ENCODE results near the gene VWA3A. TPM values are rescaled to one million over a fixed set of nuclear protein-coding genes. Genes with fewer than 3 reads are reported as not detected.

The VWA3A gene
- polyA plus RNA-seq, 2 of the 4 experiments (the other 2 are of a cell fraction), result 0.17 TPM; not detected in 1

- CTCF ChIA-PET, result interaction anchor here (0.7 to 3.1 kb wide), 4 partner anchors 9 to 983 kb away, joined by 3 to 9 read pairs (median 5); no protein-coding TSS in a partner anchor
- H3K27ac ChIP-seq, result no peak overlapping the region
- ATAC-seq, result no peak; a peak in 1 of 6 replicates
These were observed 55.5 kb downstream of the VWA3A start for GRCh38 chr16:22147853-22148252.

GRCh38 chr16:22151246-22151998, 59.1 kb downstream of the VWA3A start:
- ChIA-PET CTCF (interaction anchor here (0.7 to 1.2 kb wide), 3 partner anchors 8 to 167 kb away, joined by 3 to 4 read pairs (median 3); no protein-coding TSS in a partner anchor), POLR2A (no interaction called here)
- Histone ChIP-seq H3K4me3 (no peak overlapping the region), H3K4me2 (no peak overlapping the region), H3K27ac (no peak overlapping the region), H3K4me1 (no peaks in the 10 kb centered on the region), H3K9me3 (no peaks in the 10 kb centered on the region)
- DNase-seq (ENCODE audit: low read depth in 1 of 2, low spot score in 1 of 2) (no peak), FAIRE-seq (no peak), ATAC-seq (no peak)
- 57% methylated on average over 7 of the region's 7 CpGs for WGBS (ENCODE audit: missing lambda C conversion rate)
- TF ChIP-seq CTCF (IDR thresholded peaks at IDR 0.05) (no peak), ZFP36 (IDR thresholded peaks at IDR 0.05; ENCODE audit: borderline replicate concordance, partially characterized antibody) (no peak), CBX8 (IDR thresholded peaks at IDR 0.05) (no peak), SMC3 (IDR thresholded peaks at IDR 0.05) (no peak), HOXB13 (CRISPR knock-in tag; IDR thresholded peaks at IDR 0.05; ENCODE audit: low read depth) (no peak), FOXS1 (CRISPR knock-in tag; IDR thresholded peaks at IDR 0.05) (no peak), PBX3 (IDR thresholded peaks at IDR 0.05) (no peak), ESRRA (IDR thresholded peaks at IDR 0.05; ENCODE audit: borderline replicate concordance, low read length) (no peak), NR3C1 (IDR thresholded peaks at IDR 0.05) (no peak), E2F6 (IDR thresholded peaks at IDR 0.05; ENCODE audit: borderline replicate concordance, low read depth) (no peak), POLR2AphosphoS2 (conservative IDR thresholded peaks at IDR 0.05; ENCODE audit: low read length) (no peak), HEYL (CRISPR knock-in tag; IDR thresholded peaks at IDR 0.05) (no peak), NFE2L2 (conservative IDR thresholded peaks at IDR 0.05; ENCODE audit: low read length) (no peak), CEBPB (IDR thresholded peaks at IDR 0.05) (no peak)

More at GRCh38 chr16:22147853-22148252, 55.5 kb downstream of the VWA3A start:
- Histone ChIP-seq H3K4me1 (no peaks in the 10 kb centered on the region), H3K4me3 (no peak overlapping the region), H3K9me3 (no peaks in the 10 kb centered on the region), H3K4me2 (no peak overlapping the region)
- DNase-seq (ENCODE audit: low read depth in 1 of 2, low spot score in 1 of 2) (no peak), FAIRE-seq (no peak)
- 54% methylated on average over 9 of the region's 9 CpGs for WGBS (ENCODE audit: missing lambda C conversion rate)
- no peak for TF ChIP-seq PHF8 (IDR thresholded peaks at IDR 0.05; ENCODE audit: borderline replicate concordance, low read depth)
- no peak for TF ChIP-seq EP300 (IDR thresholded peaks at IDR 0.05)
- TF ChIP-seq BCL3 (IDR thresholded peaks at IDR 0.05), result no peak
- no peak for TF ChIP-seq REST (IDR thresholded peaks at IDR 0.05)
- no peak for TF ChIP-seq NPAS2 (CRISPR knock-in tag; IDR thresholded peaks at IDR 0.05; ENCODE audit: borderline replicate concordance)
- TF ChIP-seq ZNF302 (CRISPR knock-in tag; IDR thresholded peaks at IDR 0.05), result no peak
- TF ChIP-seq ZFP36 (IDR thresholded peaks at IDR 0.05; ENCODE audit: borderline replicate concordance, partially characterized antibody), result no peak
- TF ChIP-seq RNF2 (IDR thresholded peaks at IDR 0.05; ENCODE audit: borderline replicate concordance, low read depth), result no peak
- no peak for TF ChIP-seq ZSCAN20 (CRISPR knock-in tag; IDR thresholded peaks at IDR 0.05)
- no peak for TF ChIP-seq MAZ (IDR thresholded peaks at IDR 0.05; ENCODE audit: borderline replicate concordance, low read depth, low read length)
- TF ChIP-seq MAX (IDR thresholded peaks at IDR 0.05), result no peak
- POLR2A ChIA-PET, result no interaction called here

All from A549 (cell line).